GM10266 (cell line): ENCODE data around the gene LDHB.

Experiments
- DNase-seq: peaks from one replicate; pipeline ENCODE4 v3.0.0; 2012; ENCODE audit errors: extremely low spot score
- TF ChIP-seq, protein P1 (sequence below): IDR thresholded peaks from 2 replicates; pipeline ENCODE4 v1.5.1; 2012; ENCODE audit warnings: mild to moderate bottlenecking, low read depth; ENCODE audit not compliant: control insufficient read depth, insufficient read depth; ENCODE audit errors: missing control alignments

The LDHB gene

DNA sequence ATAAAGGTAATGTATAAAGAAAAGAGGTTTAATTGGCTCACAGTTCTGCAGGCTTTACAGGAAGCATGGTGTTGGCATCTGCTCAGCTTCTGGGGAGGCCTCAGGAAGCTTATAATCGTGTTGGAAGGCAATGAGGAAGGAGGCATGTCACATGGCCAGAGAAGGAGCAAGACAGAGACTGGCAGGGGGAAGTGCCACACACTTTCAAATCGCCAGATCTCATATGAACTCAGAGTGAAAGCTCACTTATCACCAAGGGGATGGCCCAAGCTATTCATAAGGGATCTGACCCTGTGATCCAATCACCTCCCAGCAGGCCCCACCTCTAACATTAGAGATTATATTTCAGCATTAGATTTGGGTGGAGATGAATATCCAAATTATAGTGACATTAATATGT, 26.3 kb downstream of the LDHB start:
- no peak for DNase-seq
- TF ChIP-seq, protein P1, sequence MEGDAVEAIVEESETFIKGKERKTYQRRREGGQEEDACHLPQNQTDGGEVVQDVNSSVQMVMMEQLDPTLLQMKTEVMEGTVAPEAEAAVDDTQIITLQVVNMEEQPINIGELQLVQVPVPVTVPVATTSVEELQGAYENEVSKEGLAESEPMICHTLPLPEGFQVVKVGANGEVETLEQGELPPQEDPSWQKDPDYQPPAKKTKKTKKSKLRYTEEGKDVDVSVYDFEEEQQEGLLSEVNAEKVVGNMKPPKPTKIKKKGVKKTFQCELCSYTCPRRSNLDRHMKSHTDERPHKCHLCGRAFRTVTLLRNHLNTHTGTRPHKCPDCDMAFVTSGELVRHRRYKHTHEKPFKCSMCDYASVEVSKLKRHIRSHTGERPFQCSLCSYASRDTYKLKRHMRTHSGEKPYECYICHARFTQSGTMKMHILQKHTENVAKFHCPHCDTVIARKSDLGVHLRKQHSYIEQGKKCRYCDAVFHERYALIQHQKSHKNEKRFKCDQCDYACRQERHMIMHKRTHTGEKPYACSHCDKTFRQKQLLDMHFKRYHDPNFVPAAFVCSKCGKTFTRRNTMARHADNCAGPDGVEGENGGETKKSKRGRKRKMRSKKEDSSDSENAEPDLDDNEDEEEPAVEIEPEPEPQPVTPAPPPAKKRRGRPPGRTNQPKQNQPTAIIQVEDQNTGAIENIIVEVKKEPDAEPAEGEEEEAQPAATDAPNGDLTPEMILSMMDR: no peak

DNA sequence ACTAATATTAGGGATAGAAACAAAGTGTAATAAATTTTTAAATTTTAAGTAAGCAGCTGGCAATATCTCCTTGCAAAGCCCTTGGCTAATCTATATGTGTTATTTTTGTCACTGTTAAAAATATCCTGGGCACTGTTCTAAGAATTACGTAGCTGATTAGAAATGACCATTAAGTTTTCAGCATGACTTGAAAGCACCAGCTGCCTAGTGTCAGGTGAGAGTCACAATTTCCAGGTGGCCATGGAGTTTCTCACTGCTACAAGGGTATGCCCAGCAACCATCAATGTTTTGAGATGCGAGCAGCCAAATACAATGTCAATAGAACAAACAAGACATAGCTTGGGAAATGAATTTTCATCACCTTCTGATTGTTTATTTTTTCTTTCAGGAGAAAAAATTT, 29.7 kb downstream of the LDHB start:
- TF ChIP-seq, protein P1: no peak
- no peak for DNase-seq

DNA sequence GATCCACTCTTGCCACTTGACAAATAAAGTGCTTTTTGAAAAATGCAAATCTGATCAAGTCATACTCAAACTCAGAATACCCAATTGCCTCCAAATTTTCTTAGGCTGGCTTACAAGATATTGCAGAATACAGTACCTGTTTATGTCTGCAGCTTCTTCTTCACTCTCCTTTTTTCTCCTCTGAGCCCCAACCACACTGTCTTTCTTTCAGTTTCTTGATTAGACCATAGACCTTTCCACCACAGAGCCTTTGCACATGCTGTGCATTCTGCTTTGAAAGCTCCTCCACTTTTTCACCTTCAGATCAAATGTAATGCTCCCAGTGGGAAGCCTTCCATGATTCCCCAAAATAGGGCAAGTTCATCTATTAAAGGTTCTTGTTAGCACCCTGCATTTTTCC, 39.1 kb downstream of the LDHB start:
- no peak for DNase-seq

DNA sequence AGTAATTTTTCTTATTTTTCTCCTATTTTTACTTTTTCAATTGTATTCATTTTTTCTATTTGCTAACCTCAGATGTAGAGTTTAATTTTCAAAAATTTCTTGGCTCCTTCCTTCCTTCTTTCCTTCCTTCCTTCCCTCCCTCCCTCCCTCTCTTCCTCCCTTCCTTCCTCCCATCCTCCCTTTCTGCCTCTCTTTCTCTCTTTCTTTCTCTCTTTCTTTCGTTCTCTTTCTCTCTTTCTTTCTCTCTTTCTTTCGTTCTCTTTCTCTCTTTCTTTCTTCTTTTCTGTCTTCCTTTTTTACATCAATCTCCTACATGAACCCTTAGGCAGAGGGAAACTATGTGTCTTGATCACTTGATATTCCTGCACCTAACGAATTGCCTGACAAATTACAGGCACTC, 40.6 kb downstream of the LDHB start:
- DNase-seq: no peak
- TF ChIP-seq, protein P1: no peak

More for the DNA sequence above, 39.1 kb downstream of the LDHB start:
- TF ChIP-seq, protein P1: no peak

DNA sequence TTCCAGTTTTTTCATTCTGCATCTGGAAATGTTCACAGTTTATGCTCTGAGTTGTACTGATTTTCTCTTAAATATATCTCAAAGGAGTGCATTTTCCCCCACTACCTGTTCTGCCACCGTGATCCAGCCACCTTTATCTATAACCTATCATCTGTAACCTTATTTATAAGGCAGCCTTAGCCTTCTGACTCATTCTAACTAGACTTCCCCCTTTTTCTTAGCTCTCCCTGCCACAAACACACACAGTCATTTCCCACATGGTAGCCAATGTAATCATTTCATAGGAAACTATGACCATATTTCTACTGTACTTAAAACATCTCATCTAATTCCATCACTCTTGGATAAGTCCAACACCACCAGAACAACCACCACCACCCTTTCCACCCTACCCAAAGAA, 42.2 kb downstream of the LDHB start:
- DNase-seq: no peak
- TF ChIP-seq, protein P1: no peak

DNA sequence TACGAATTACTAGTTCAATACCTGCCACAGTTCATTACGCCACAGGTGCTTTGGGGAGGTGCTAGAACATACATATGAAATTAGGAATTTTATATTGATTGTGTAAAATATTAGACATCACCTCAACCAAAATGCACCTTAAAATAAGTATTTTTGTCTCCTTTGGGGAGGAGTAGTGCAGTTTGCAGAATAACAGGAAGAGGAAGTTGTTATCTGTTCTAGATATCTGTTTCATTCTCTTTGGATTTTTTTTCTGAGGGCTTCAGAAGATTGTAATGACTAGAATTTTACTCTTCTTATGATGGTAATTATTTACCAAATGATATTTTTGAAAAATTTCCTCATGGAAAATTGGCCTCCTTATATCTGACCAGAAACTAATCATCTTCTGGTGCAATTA, 43.1 kb downstream of the LDHB start:
- no peak for DNase-seq
- TF ChIP-seq, protein P1: no peak

DNA sequence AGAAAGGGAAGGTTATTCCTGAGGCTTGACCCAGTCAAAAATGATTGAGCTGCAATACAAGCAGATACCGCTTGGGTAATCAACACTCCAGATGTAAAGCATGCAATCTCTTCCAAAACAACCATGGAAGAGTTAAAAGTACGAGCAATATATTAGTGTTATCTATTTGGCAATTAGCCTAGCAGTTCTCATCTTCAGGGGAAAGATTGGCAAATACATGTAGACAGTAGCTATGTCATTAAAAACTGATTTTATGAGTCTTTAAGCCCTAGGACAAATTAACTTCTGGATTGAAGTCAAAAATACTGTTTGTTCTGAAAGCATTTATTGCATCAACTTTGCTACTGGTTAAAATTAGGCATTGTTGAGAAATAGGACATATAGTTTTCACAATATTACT, 43.7 kb downstream of the LDHB start:
- DNase-seq: no peak
- TF ChIP-seq, protein P1: no peak

DNA sequence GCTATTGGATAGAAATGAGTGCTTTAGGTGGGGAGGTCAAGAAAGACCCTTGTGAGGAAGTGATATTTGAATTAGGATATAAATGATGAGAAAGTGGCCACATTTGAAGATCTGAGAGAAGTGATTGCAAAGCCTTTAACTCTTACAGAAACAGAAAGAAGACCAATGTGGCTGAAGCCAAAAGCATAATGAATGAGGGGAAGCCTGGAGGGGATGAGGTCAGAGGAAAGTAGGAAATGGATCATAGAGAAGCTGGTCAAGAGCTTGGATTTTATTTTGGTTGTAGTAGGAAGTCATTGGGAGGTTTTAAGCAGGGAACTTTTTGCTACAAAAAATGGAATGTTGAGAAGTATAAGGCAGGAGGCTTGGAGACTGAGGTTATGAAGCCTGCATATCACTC, 49.4 kb downstream of the LDHB start:
- DNase-seq: no peak
- TF ChIP-seq, protein P1: no peak
